Measurements from ENCODE around the gene SLC9A7.

GRCh38 chrX:46635186-46635585, 123.7 kb downstream of the SLC9A7 start:
- TF ChIP-seq CTCF (IDR thresholded peaks at IDR 0.05; ENCODE audit: low read depth, low read length, missing input control) (no peak), RAD21 (IDR thresholded peaks at IDR 0.05) (no peak), YY1 (IDR thresholded peaks at IDR 0.05) (no peak), REST (IDR thresholded peaks at IDR 0.05) (no peak), ZBTB33 (IDR thresholded peaks at IDR 0.05) (no peak), NR2F2 (IDR thresholded peaks at IDR 0.05) (no peak), SP1 (IDR thresholded peaks at IDR 0.05) (no peak), ATF3 (IDR thresholded peaks at IDR 0.05) (no peak), MAX (IDR thresholded peaks at IDR 0.05) (no peak), HNF4A (conservative IDR thresholded peaks at IDR 0.05) (no peak), GABPA (IDR thresholded peaks at IDR 0.05 in 1 of 2, conservative IDR thresholded peaks at IDR 0.05 in 1 of 2) (no peak)
